Nephron progenitor cell (in vitro differentiated cells): ENCODE data around the gene LETM1.

Experiments
- DNase-seq: peaks from one replicate; pipeline ENCODE4 v3.0.0; 2021
- H3K27ac Mint-ChIP-seq: 2 replicates; pipeline ENCODE4 v1.8.0; 2021; ENCODE audit warnings: mild to moderate bottlenecking, moderate library complexity, mixed read lengths
- H3K27me3 Mint-ChIP-seq: 2 replicates; pipeline ENCODE4 v1.8.0; 2021; ENCODE audit warnings: mild to moderate bottlenecking, low read depth, mixed read lengths; ENCODE audit not compliant: poor library complexity
- H3K36me3 Mint-ChIP-seq: 2 replicates; pipeline ENCODE4 v1.8.0; 2021; ENCODE audit warnings: low read depth, mixed read lengths
- H3K4me1 Mint-ChIP-seq: 2 replicates; pipeline ENCODE4 v1.8.0; 2021; ENCODE audit warnings: mixed read lengths
- H3K4me3 Mint-ChIP-seq: 2 replicates; pipeline ENCODE4 v1.8.0; 2021; ENCODE audit warnings: mild to moderate bottlenecking, moderate library complexity, mixed read lengths
- H3K9me3 Mint-ChIP-seq: 2 replicates; pipeline ENCODE4 v1.8.0; 2021; ENCODE audit warnings: mild to moderate bottlenecking, moderate library complexity, mixed read lengths
- CTCF ChIP-seq: fragments of 200-600 bp; sonication (generic); IDR thresholded peaks from 2 replicates; pipeline ENCODE4 v1.5.0; 2021; ENCODE audit warnings: antibody characterized with exemption

LETM1 gene

DNA sequence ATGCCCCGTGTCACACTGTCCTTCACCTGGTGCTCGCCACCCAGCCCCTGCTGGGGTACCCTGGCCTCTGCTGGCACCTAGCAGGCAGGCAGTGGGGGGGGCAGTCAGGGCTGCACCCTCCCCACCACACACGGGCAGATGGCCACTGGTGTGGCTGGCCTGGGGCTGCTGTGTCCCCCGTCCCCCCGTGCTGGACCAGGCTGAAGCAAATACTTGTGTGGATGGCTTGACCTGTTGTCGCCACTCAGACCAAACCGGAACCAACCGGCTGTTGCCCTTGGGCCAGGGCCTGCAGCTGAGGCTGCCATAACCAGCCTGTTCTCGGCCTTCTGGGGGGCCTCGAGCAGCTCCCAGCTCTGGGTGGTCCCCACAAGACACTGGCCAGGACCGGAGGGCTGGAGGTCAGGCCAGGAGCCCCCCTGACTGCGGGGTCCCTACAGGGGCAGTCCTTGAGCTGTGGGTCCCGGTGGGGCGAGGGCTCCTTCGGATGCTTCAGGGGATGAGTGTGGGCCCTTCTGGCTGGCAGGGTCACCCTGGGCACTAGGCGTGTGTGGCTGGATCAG is 58.6 kb downstream of the LETM1 start:
- peaks cover 29% of the 10 kb centered on the region for H3K27me3 Mint-ChIP-seq
- no peak overlapping the region for H3K4me3 Mint-ChIP-seq
- no peaks in the 10 kb centered on the region for H3K9me3 Mint-ChIP-seq
- DNase-seq = no peak
- no peak overlapping the region for H3K27ac Mint-ChIP-seq
- H3K4me1 Mint-ChIP-seq = peaks cover 6% of the 10 kb centered on the region
- no peaks in the 10 kb centered on the region for H3K36me3 Mint-ChIP-seq
- TF ChIP-seq CTCF = no peak

DNA sequence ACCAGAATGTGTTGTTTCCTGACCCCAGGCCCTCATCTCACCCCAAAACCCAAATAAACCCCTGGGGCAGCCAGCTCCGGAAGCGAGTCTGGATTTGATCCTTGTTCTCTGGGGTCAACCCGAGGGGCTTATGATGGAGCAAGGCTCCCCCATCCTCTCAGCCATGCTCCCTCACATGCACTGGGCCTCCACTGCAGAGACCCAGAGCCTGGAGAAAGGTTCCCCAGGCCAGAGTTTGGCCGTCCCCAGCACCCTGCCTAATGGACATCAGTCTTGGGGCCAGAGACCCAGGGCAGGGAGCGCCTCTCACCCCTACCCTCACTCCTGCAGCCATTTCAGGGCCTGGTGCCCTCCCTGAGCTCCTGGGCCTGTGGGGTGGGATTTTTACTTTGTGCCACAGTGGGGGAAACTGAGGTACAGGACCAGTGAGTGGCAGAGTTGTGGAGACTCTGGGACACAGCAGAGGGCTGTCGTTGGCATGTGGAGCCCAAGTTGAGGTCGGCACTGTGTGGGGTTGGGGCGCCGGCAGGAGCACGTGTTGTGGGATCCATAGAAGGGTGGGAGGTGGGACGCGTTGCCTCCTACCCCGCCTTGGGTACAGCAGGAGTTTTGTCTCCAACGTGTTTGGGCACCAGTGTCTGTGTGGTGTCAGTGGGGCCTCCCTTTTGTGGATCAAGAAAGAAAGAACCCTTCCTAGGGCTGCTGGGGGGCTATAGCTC is 59.3 kb downstream of the LETM1 start:
- no peak overlapping the region for H3K4me3 Mint-ChIP-seq
- H3K36me3 Mint-ChIP-seq = no peaks in the 10 kb centered on the region
- H3K4me1 Mint-ChIP-seq = peaks cover 6% of the 10 kb centered on the region
- peaks cover 37% of the 10 kb centered on the region for H3K27me3 Mint-ChIP-seq
- no peak for DNase-seq
- no peaks in the 10 kb centered on the region for H3K9me3 Mint-ChIP-seq
- H3K27ac Mint-ChIP-seq = no peak overlapping the region
- no peak for TF ChIP-seq CTCF

DNA sequence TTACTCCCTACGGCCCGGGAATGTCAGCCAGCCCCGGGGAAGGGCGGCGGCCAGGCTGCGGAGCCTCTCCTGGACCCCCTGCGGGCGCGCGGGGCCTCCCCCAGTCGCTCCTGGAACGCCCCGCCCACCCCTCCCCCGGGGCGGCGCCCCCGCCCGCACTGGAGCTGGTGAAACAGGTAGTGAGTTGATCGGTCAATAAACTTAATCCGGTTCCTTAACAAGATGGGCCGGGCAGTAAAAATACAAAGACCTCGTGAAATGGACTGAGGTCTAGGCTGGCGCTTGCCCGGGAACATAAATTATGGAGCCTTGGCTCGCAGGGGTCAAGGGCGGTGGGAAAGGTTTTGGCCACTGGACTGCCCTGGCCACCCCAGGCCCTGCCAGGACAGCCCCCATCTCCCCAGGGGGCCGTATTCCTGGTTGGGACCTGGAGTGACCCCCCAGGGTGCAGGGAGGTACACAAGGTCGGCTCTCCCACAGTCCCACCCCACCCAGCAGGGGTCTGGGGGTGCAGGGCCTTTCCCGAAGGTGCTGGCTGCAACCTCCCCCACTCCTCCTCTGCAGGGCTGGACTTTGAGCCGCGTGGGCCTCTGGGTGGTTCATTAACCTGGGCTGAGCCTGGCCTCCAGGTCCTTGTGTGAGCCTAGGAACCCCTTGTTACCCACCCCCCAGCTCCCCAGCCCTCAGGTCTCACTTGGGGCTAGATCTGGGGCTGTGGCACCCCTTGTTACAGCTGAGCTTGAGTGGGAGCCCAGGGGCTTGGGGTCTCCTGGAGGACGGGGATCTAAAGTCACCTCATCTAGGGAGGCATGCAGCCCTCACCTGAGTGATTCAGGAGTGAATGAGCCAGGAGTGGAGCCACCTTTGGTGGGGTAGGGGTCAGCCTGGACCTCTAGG is 60.4 kb downstream of the LETM1 start:
- Mint-ChIP-seq H3K4me3 (peak overlapping the region; percentile 61), H3K9me3 (no peaks in the 10 kb centered on the region), H3K27ac (no peak overlapping the region), H3K36me3 (no peaks in the 10 kb centered on the region), H3K4me1 (peaks cover 10% of the 10 kb centered on the region), H3K27me3 (peaks cover 48% of the 10 kb centered on the region)
- TF ChIP-seq CTCF = no peak
- peak; percentile 49 for DNase-seq

DNA sequence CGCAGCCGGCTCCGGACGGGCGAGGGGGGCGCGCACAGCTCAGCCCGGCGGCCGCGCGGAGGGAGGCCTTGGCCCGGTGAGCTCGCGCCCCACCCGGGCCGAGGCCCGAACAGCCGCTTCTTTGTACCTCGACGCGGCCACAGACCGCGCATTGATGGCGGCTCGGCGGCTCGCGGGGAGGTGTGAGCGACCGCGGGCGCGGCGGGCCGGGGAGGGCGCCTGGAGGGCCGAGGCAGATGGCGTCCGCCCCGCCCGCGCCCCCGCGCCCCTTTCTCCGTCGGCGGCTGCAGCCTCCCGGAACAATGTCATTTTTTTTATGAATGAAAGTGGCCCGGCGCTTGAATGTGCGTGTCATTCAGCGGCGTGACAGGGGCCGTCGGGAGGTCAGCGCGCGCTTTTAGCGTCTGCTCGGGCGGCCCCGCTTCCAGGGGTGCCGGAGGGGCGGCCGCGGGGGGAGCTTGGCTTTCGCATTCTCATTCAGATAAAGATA is 61.1 kb downstream of the LETM1 start:
- Mint-ChIP-seq H3K27ac (no peak overlapping the region), H3K4me3 (no peak overlapping the region), H3K9me3 (no peaks in the 10 kb centered on the region), H3K27me3 (peaks cover 55% of the 10 kb centered on the region), H3K4me1 (peaks cover 11% of the 10 kb centered on the region), H3K36me3 (no peaks in the 10 kb centered on the region)
- DNase-seq = no peak
- no peak for TF ChIP-seq CTCF

DNA sequence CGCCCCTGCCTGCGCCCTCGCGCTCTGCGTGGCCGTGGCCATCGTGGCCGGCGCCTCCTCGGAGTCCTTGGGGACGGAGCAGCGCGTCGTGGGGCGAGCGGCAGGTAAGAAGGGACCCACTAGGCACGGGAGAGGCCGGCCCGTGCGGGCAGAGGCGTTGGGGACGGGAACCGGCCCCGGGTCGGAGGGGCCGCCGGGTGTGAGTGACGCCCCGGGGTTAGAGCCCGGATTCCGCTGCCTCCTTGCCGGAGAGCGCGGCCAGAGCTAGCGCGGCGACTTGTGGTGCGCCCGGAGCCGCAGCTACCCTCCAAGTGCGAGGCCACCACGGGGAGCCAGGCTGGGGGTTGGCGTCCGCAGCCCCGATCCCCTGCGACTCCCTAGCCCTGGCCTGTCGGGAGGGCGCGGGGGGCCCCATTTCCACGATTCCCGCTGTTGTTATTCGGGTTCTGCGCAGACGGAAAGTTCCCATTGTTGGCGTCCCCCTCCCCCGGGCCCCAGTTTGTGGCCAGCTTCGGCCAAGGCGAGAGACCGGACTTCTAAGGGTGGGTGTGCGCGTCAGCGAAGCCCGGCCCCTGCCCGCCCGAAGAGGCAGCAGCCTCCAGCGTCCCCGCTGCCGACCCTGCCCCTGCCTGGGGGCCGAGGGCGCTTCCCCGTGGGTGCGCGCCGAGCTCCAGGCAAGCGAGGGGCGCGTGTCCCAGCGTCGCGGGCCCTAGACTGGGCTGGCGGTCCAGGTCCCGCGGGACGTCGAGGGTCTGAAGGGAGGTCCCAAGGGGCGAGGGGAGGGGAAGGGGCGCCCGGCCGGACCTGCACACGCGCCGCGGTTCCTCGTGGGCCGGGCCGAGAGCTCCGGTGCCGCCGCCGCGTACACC is 61.8 kb downstream of the LETM1 start:
- no peaks in the 10 kb centered on the region for H3K9me3 Mint-ChIP-seq
- H3K36me3 Mint-ChIP-seq = no peaks in the 10 kb centered on the region
- no peak overlapping the region for H3K27ac Mint-ChIP-seq
- peak overlapping the region; percentile 72 for H3K4me3 Mint-ChIP-seq
- TF ChIP-seq CTCF = no peak
- peak; percentile 51 for DNase-seq
- H3K4me1 Mint-ChIP-seq = peaks cover 11% of the 10 kb centered on the region
- H3K27me3 Mint-ChIP-seq = peaks cover 55% of the 10 kb centered on the region
